GM19193 (cell line): ENCODE results near the gene SELENOO.

ENCODE experiments used
- POLR2A ChIP-seq: IDR thresholded peaks from 4 replicates; pipeline ENCODE4 v1.6.1; 2011; ENCODE audit not compliant: insufficient read depth, insufficient read length; ENCODE audit errors: extremely low read depth

The SELENOO gene

DNA sequence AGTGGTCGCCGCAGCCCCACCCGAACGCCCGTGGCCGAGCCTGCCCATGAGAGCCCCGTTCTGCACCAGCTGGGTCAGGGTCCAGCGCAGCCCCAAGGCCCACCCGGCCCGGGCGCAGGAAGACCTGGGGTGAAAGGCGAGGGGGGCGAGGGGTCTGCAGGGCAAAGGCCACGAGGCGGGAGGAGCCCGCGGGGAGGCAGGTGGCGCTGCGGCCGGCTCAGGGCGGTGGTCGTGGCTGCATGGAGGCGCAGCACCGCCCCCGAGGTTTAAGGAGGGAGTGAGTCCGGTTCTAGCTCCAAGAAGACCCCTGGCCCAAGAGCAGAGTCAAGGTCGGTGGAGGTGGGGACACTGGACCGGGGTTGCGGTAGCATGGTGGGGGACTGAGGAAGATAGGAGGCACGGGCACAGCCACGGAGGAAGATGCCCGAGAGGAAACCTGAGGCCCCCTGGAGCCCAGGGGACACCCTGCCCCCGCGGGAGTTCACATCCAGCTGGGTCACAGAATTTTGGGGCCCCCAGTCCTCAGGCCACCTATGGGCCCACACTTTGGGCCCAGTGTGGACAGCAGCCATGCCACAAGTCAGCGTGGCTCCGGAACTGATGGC is 50.8 kb downstream of the SELENOO start:
- TF ChIP-seq POLR2A, result no peak

GRCh38 chr22:50252082-50253045 is 51.6 kb downstream of the SELENOO start:
- TF ChIP-seq POLR2A, result no peak

GRCh38 chr22:50253046-50253915 is 52.5 kb downstream of the SELENOO start:
- TF ChIP-seq POLR2A, result no peak

- TF ChIP-seq POLR2A, result no peak
These were observed 53.1 kb downstream of the SELENOO start for GRCh38 chr22:50253941-50254340.

- no peak for TF ChIP-seq POLR2A
These were observed 54.3 kb downstream of the SELENOO start for GRCh38 chr22:50255099-50255498.

DNA sequence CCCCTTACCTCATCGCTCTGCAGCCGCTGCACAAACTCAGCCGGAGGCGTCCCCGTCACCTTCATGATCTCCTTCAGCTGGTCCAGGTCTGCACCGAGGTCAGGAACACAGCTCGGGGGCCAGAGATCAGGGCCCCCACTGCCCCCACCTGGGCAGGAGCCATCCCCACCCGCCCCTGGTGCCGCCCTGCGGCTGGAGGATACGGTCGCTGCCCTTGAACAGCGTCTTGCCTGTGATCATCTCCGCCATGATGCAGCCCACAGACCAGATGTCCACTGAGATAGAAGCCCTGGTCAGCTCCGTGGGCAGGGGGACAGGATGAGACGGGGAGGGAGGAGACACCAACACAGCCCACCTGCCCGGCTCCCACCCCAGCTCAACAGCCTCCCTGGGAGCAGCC is 54.8 kb downstream of the SELENOO start:
- TF ChIP-seq POLR2A, result no peak

DNA sequence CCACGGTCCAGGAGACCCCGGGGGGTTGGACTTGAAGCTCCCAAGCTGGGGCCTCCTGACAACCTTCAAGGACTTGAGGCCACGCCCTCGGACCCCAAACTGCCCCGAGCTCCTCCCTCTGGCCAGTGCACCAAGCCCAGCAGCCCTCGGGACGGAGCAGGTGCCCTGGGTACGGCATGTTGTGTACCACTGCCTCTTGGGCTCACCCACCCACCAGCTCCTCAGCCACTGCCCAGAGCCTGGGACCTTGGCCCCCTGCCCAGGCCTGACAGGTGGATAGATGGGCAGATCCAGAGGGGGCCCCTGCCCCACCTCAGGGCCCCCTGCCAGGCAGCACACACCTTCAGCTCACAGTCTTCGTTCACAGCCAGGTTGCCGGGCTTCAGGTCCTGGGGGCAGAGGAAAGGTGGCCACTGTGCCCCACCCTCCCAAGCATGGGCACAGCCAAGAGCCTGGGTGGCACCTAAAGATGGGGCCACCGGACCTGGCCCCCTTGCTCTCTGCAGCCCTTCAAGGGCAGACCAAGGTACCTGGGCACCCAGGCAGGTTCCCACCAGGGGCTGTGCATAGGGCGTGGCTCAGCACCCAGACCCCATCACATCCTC is 55.5 kb downstream of the SELENOO start:
- no peak for TF ChIP-seq POLR2A

GRCh38 chr22:50257041-50257440 is 56.2 kb downstream of the SELENOO start:
- no peak for TF ChIP-seq POLR2A

- no peak for TF ChIP-seq POLR2A
These were observed 56.9 kb downstream of the SELENOO start for GRCh38 chr22:50257451-50258360.

DNA sequence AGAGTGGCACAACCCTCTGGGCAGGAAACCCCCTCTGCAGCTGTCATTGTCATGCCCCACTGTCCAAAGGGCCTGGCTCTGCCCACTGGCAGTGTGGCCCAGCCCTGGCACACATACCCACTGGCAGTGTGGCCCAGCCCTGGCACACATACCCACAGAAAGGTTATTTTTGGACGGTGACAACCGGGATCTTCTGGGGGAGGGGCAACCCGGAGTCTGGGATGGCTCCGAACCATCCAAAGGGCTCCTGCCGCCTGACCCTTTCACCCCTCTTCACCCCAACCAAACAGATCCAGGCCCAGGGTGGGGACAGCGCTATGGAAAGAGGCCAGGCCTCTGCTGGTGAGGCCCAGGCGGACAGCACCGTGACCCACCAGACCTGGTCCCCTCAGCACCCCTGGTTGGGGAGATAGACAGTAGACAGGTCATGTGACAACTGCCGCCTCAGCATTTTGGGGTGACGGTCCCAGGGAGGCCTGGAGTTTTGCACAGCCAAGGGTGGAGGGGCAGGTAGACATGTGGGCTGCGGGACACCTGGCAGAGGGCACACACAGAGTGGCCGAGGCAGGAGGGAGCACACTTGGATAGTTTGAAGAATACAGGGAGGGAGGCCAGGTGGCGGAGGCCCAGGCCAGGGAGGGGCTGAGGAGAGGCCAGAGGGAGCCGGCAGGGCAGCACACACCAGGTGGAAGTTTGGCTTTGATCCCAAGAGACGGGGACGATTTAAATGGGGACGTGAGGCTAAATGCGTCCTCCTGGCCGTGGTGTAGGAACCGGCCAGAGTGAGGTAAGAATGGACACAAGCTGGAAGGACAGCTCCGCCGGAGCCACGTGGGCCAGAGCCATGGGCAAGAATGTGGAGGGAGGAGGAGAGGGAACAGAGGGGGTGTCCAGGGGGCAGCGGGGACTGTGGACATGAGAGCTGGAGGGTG is 57.8 kb downstream of the SELENOO start:
- no peak for TF ChIP-seq POLR2A

DNA sequence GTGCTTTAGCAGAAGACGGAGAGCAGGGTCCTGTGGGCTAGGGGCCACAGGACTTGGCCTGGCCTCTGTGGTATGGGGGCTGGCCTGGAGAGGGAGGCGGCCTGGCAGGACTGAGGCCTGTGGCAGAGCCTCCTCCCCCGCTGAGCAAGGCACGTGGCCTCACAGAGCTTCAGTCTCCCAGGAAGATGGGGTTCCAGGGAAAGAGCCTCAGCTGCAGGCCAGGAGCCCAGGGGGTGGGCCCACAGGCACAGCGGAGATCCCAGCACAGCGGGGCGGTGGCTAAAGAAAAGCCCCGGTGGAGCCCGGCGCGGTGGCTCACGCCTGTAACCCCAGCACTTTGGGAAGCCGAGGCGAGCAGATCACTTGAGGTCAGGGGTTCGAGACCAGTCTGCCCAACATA is 58.5 kb downstream of the SELENOO start:
- TF ChIP-seq POLR2A, result no peak

GRCh38 chr22:50260434-50260800 is 59.6 kb downstream of the SELENOO start:
- no peak for TF ChIP-seq POLR2A
